HG03064 (cell line): ENCODE data around the gene DVL1.

Source experiments
- ATAC-seq: cut with Tn5 transposase; IDR thresholded peaks from one replicate; pipeline ENCODE4 v1.9.1; 2021; ENCODE audit warnings: low read depth; ENCODE audit not compliant: unreplicated experiment

DVL1 gene

DNA sequence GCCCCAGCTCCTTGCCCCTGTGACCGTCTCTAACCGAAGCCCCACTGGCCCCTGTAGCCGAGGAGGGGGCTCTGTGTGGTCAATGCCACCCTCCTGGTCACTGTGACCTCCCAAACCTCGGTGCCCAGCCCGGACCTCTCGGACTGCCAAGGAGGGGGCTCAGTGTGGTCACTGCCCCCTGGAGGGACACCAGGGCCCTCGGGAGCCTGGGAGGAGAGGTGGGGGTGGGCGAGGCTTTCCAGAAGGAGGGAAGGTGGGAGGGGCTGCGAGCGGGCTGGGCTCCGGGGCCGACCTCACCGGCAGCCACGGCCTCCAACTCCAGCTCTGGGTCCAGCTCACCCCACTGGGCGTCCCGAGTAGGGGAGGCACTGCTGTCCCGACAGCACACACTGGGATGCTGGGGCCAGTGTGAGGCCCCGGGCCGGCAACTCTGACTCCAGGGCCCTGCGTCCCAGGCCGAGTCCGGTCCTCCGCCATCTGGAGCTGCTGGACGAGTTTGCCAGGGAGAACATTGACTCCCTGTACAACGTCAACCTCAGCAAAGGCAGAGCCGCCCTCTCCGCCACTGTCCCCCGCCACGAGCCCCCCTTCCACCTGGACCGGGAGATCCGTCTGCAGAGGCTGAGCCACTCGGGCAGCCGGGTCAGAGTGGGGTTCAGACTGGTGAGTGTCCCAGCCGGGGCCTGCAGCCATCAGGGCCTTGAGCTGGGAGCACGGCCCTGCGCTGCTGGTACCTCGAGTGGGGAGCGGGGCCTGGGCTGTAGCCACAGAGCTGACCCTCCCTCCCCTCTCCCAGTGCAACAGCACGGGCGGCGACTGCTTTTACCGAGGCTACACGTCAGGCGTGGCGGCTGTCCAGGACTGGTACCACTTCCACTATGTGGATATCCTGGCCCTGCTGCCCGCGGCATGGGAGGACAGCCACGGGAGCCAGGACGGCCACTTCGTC, 62.6 kb downstream of the DVL1 start:
- no peak for ATAC-seq

DNA sequence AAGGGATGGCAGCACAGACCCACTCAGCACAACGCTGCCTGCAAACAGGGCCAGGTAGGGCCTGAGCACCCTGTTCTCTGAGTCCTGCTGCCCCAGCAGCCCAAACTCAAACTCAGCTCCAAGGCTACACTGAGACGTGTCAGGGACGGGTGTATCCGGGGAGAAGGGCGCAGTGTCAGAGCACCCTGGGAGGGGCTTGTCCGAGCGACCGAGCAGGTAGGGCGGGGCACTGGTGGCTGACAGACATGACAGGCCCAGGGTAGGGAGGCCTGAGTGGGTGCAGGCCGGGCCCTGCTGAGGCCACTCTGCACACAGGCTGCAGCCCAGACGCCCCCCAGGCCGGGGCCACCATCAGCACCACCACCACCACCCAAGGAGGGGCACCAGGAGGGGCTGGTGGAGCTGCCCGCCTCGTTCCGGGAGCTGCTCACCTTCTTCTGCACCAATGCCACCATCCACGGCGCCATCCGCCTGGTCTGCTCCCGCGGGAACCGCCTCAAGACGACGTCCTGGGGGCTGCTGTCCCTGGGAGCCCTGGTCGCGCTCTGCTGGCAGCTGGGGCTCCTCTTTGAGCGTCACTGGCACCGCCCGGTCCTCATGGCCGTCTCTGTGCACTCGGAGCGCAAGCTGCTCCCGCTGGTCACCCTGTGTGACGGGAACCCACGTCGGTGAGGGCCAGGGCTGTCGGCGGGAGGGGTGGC, 63.5 kb downstream of the DVL1 start:
- ATAC-seq: no peak
